Keratinocyte (primary cell): ENCODE data around the gene ALOX5.

Experiments
- CTCF ChIP-seq, 3 experiments: IDR thresholded peaks in 1 of 3; conservative IDR thresholded peaks in 1 of 3; optimal IDR thresholded peaks in 1 of 3; 2 replicates in 2 of 3; 3 replicates in 1 of 3; pipeline versions ENCODE3 to v1.5.1; 2011; ENCODE audit warnings: low read length in 3 of 3, mild to moderate bottlenecking in 3 of 3, moderate library complexity in 2 of 3, control low read depth in 1 of 3, inconsistent platforms in 1 of 3; ENCODE audit not compliant: insufficient read depth in 2 of 3; ENCODE audit errors: extremely low read depth in 1 of 3
- EZH2 ChIP-seq: IDR thresholded peaks from one replicate; pipeline ENCODE4 v1.6.1; 2012; ENCODE audit warnings: inconsistent platforms, mild to moderate bottlenecking, low read length, moderate library complexity

DNA sequence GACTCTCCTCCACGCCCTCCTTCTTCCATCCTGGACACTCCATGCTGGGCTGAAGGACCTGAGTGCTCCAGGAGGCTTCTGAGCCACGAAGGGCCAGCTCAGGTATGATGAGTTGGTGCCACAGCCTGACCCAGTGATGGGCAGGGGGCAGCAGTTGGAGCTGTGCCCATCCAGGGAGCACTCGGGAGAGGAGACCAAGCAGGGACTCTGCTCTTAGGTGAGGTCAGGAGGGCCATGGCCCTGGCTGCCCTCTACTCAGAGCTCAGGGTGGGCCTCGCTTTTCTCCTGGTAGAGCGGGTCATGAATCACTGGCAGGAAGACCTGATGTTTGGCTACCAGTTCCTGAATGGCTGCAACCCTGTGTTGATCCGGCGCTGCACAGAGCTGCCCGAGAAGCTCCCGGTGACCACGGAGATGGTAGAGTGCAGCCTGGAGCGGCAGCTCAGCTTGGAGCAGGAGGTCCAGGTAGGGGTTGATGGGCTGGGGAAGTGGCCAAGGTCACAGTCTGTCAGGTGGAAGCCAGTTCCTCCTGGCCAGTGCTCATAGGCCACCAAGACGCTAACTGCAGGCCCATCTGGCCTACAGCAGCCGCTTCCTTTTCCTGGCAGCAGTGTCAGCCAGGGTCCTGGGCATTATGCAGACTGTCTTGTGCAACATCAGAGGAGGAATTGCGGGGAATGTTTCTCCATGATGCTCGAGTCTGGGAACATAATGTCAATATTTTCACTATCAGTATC, 50.8 kb downstream of the ALOX5 start:
- TF ChIP-seq CTCF (optimal IDR thresholded peaks at IDR 0.05 in 1 of 3, IDR thresholded peaks at IDR 0.05 in 1 of 3, conservative IDR thresholded peaks at IDR 0.05 in 1 of 3; ENCODE audit: extremely low read depth in 1 of 3, insufficient read depth in 2 of 3, low read length in 3 of 3) (no peak), EZH2 (no peak)
